ENCODE data around the gene GLOD4. TPM values are rescaled to one million over a fixed set of nuclear protein-coding genes. Genes with fewer than 3 reads are reported as not detected.

The GLOD4 gene
- total and polyA plus RNA-seq, 2 of the 4 experiments (the other 2 are of a cell fraction) = 26.3 to 36.7 TPM

DNA sequence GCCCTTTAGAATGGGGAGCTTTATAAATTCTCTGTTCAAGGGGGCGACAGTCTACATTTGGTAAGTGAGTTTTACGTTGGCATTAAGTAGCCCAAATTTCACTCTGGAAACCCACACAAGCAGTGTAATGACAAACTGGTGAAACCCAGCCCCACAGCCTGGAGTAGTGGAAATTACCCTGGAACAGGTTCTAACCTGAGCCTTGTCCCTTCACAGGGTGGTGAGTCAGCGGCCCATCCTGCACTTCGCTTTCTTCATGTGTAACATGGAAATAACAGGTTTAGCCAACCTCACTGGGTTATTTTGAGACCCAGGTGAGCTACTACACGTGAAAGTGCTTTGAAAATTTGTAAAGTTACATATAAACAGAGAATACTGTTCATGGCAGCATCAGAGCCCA lies 53.2 kb downstream of the GLOD4 start:
- DNase-seq = no peak
- H3K9me1 ChIP-seq (ENCODE audit: insufficient read depth, low read length) = peaks cover 8% of the 10 kb centered on the region
- H3K4me3 ChIP-seq (ENCODE audit: insufficient read depth, low read depth, low read length) = no peak overlapping the region
- peaks cover 4% of the 10 kb centered on the region; the same call in 1 of the 2 replicates for H4K20me1 ChIP-seq (ENCODE audit: insufficient read depth, low read length)
- no peak overlapping the region for H3K27ac ChIP-seq (ENCODE audit: insufficient read depth, low read length)
- 0 out of 2 replicates have a peak overlapping the region, but pooled peaks have one; percentile 18 for H3K4ac ChIP-seq (ENCODE audit: low read depth, low read length)
- H3K23ac ChIP-seq (ENCODE audit: low read depth, low read length) = no peak overlapping the region; the same call in 1 of the 2 replicates
- 100% methylated on average over 1 of the region's 5 CpGs; no CpG with 5 or more reads in 1 of the 2 experiments for WGBS, 2 experiments (ENCODE audit: extremely low coverage in 2 of 2, insufficient read length in 1 of 2)
- H3K56ac ChIP-seq (ENCODE audit: extremely low read depth, insufficient read depth, low read length) = no peak overlapping the region
- no peak overlapping the region for H2AK9ac ChIP-seq (replicated peaks; ENCODE audit: low read depth, low read length, poor library complexity)
- in situ Hi-C loops (cut with MboI; ENCODE audit: low sequenced_read_pairs) (no loop called here), intact Hi-C loops (cut with micrococcal nuclease) (no loop called here), dilution Hi-C loops (cut with HindIII; ENCODE audit: low sequenced_read_pairs, unreplicated experiment) (no loop called here)
- H4K5ac ChIP-seq (ENCODE audit: low read depth, low read length) = no peak overlapping the region
- no peak overlapping the region for H3K18ac ChIP-seq (ENCODE audit: low read depth, low read length)
- ATAC-seq (ENCODE audit: low read depth) = no peak
- no peak overlapping the region for H2AFZ ChIP-seq (replicated peaks; ENCODE audit: low read length, poor library complexity)
- H3K36me3 ChIP-seq (ENCODE audit: control insufficient read depth, insufficient read depth, low read length) = peaks cover 1% of the 10 kb centered on the region; the same call in 1 of the 2 replicates
- peaks cover 14 to 42% of the 10 kb centered on the region in 2 experiments for H3K79me1 ChIP-seq (ENCODE audit: low read depth in 1 of 2, low read length in 2 of 2)
- no peak overlapping the region for H2BK120ac ChIP-seq (ENCODE audit: low read depth, low read length)
- H2AK5ac ChIP-seq (ENCODE audit: low read depth, low read length) = peak overlapping the region; percentile 44; the same call in 1 of the 2 replicates
- ChIA-PET POLR2A (ENCODE audit: unreplicated experiment) (no interaction called here), CTCF (interaction anchor here (1.0 kb wide), 1 partner anchor 268 kb away, joined by 5 read pairs; the partner anchor contains the start of gene TIMM22)
- no peak overlapping the region for H2BK15ac ChIP-seq (ENCODE audit: low read depth, low read length)
- no peak overlapping the region for H4K8ac ChIP-seq (ENCODE audit: low read depth in 2 of 2, low read length in 2 of 2)
- no peak overlapping the region for H3K9ac ChIP-seq (ENCODE audit: low read depth, low read length)
- no peak overlapping the region for H3K14ac ChIP-seq (replicated peaks; ENCODE audit: low read depth, low read length)
- no peak overlapping the region for H4K91ac ChIP-seq (ENCODE audit: insufficient read depth, low read depth, low read length)
- no TSS peak for BruUV-seq (replicated peaks)
- no peaks in the 10 kb centered on the region for H3K27me3 ChIP-seq (ENCODE audit: control insufficient read depth, insufficient read depth, low read length)
- no peak overlapping the region for H2BK5ac ChIP-seq (ENCODE audit: low read depth, low read length, poor library complexity, severe bottlenecking)
- H3K4me2 ChIP-seq (ENCODE audit: low read depth, low read length) = no peak overlapping the region
- TF ChIP-seq NFE2L2 (IDR thresholded peaks at IDR 0.05; ENCODE audit: low read depth, low read length) (no peak), RCOR1 (IDR thresholded peaks at IDR 0.05; ENCODE audit: insufficient replicate concordance, low read length) (no peak), FOS (IDR thresholded peaks at IDR 0.05; ENCODE audit: low read depth, low read length) (no peak), POLR2A (IDR thresholded peaks at IDR 0.05; ENCODE audit: low read depth, low read length) (no peak)
- H2BK20ac ChIP-seq (ENCODE audit: low read depth, low read length) = no peak overlapping the region
- no peaks in the 10 kb centered on the region for H3K9me3 ChIP-seq (ENCODE audit: control insufficient read depth, insufficient read depth, low read length)
- peaks cover 10% of the 10 kb centered on the region for H3K4me1 ChIP-seq (ENCODE audit: control insufficient read depth, insufficient read depth, low read length)

All from IMR-90 (cell line).